Measurements from ENCODE around the gene GLDC.

Gene GLDC

DNA sequence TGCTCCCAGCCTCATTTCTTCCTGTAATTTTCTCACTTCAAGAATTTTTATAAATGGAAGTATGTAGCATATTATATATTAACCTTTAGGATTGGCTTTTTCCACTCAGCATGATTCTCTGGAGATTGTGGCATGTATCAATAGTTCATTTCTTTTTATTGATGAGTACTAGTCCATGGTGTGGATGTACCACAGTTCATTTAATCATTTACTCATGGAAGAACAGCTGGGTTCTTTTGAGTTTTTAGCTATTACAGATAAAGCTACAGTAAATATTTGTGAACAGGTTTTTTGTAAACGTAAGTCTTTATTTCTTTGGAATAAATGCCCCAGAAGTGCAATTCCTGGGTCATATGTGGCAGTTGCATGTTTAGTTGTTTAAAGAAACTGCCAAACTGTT lies 156.4 kb downstream of the GLDC start:
- DNase-seq: no peak

GRCh38 chr9:6488395-6488794 lies 157.1 kb downstream of the GLDC start:
- no peak for DNase-seq

DNA sequence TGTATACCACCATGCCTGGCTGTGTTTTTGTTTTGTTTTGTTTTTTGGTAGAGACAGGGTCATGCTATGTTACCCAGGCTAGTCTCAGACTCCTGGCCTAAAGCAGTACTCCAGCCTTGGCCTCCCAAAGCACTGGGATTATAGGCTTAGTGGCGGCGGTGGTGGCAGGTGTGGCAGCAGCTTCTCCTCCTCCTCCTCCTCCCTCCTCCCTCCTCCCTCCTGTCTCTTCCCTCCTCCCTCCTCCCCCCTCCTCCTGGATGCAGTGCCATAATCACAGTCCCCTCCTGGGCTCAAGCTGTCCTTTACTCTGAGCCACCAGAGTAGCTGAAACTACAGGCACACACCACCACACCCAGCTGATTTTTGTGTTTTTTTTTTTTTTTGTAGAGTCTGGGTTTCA lies 161.3 kb downstream of the GLDC start:
- DNase-seq: no peak
